ENCODE data around the gene PEF1.

The PEF1 gene

GRCh38 chr1:31664528-31664927 lies 19.9 kb upstream of the PEF1 start:
- DNase-seq (ENCODE audit: low read depth): no peak
- TF ChIP-seq CTCF (conservative IDR thresholded peaks at IDR 0.05; ENCODE audit: control insufficient read depth, insufficient read depth, low read depth, low read length): no peak
- no peak overlapping the region for H3K4me3 ChIP-seq (ENCODE audit: control insufficient read depth, low read depth, low read length)

DNA sequence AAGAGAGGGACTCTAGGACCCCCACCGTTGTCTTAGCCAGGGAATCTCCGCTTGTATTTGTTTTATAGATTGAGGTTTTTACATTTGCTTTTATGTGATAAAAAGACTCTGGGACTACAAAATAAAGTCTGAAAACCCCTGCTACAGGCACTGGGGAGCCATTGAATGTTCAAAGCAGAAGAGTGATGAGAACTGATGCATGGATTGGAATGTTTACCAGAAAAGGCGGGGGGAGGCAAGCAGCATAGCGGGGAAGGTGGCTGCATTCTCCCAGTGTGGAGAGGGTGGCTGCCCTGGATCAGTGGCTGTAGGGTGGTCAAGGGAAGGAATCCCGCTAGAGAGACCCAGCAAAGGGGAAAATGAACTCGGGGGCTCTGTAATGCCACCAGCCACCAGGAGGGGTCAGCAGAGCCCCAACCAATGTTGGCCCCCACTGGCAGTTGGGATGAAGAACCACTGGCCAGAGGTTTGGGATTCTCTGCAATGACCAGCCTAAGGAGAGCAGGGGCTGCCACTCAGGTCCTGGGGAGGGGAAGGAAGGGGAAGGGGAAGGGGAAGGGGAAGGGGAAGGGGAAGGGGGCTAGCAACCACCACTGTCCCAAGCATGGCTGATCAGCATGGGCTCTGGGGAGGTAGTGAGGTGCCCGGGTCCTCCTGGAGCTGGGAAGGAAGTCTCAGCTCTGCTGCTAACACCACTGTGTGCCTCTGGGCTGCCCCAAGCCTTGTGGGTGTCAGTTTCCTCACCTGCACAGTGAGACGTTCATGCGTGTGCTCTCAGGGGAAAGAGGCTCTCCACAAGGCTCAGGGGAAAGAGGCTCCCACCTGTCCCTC lies 19.2 kb upstream of the PEF1 start:
- DNase-seq (ENCODE audit: low read depth): peak; percentile 38
- peak; percentile 85 for TF ChIP-seq CTCF (conservative IDR thresholded peaks at IDR 0.05; ENCODE audit: control insufficient read depth, insufficient read depth, low read depth, low read length)
- H3K4me3 ChIP-seq (ENCODE audit: control insufficient read depth, low read depth, low read length): no peak overlapping the region

- TF ChIP-seq CTCF (conservative IDR thresholded peaks at IDR 0.05; ENCODE audit: control insufficient read depth, insufficient read depth, low read depth, low read length): no peak
- no peak overlapping the region for H3K4me3 ChIP-seq (ENCODE audit: control insufficient read depth, low read depth, low read length)
- DNase-seq (ENCODE audit: low read depth): no peak
Measured at GRCh38 chr1:31662463-31662862, 17.8 kb upstream of the PEF1 start.

DNA sequence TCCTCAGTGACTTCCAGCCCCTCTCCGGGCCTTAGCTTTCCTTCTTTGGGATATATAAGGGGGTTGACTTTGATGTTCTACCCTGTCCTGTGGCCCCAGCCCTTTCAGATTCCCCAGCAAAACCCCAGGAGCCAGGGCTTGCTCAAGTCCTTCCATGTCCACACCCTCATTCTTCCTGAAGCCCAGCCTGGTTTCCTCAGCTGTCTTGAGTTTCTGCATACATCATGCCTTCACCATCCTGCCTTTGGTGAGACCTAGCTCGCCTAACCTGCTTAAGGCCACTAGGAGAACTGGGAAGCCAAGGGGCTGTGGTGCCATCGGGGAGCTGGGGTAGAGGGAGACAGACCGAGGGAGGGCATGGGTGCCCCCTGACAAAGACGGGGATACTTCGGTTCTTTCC lies 17.2 kb upstream of the PEF1 start:
- H3K4me3 ChIP-seq (ENCODE audit: control insufficient read depth, low read depth, low read length): no peak overlapping the region
- DNase-seq (ENCODE audit: low read depth): no peak
- TF ChIP-seq CTCF (conservative IDR thresholded peaks at IDR 0.05; ENCODE audit: control insufficient read depth, insufficient read depth, low read depth, low read length): no peak

- no peak for DNase-seq (ENCODE audit: low read depth)
- no peak overlapping the region for H3K4me3 ChIP-seq (ENCODE audit: control insufficient read depth, low read depth, low read length)
- TF ChIP-seq CTCF (conservative IDR thresholded peaks at IDR 0.05; ENCODE audit: control insufficient read depth, insufficient read depth, low read depth, low read length): no peak
Measured at GRCh38 chr1:31660871-31661455, 16.3 kb upstream of the PEF1 start.

DNA sequence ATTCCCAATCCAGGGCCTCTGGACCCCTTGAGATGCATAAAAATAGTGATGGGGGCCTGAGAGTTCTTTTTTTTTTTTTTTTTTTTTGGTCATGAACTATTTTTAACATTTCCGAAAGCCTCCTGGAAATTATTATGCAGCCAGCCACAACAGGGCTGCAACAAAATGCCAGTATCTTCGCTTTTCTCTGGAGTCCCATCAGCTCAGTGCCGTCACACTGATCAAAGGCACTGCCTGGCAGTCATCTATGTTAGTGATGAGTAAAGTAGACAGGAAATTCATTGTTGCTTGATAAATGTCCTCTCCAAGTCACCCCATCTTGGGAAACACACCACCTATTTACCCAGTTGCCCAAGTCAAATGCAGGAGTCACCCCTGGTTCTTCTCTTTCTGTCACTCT lies 15.2 kb upstream of the PEF1 start:
- TF ChIP-seq CTCF (conservative IDR thresholded peaks at IDR 0.05; ENCODE audit: control insufficient read depth, insufficient read depth, low read depth, low read length): no peak
- no peak for DNase-seq (ENCODE audit: low read depth)
- no peak overlapping the region for H3K4me3 ChIP-seq (ENCODE audit: control insufficient read depth, low read depth, low read length)
